SU-DHL-6 (cell line): Measurements from ENCODE around the gene B3GALT6.

Experiments used
- H2AFZ ChIP-seq: fragments of 200-600 bp; sonication (generic); 2 replicates; pipeline ENCODE4 v1.6.1; 2014; ENCODE audit warnings: low read depth, mild to moderate bottlenecking, moderate library complexity, mixed read lengths, antibody characterized with exemption, low read length; ENCODE audit not compliant: severe bottlenecking
- H3F3A ChIP-seq: fragments of 200-600 bp; shearing (Covaris generic); 2 replicates; pipeline ENCODE4 v1.6.0; 2016; ENCODE audit warnings: antibody characterized with exemption, mild to moderate bottlenecking; ENCODE audit not compliant: insufficient read depth
- H3K27ac ChIP-seq: fragments of 200-600 bp; sonication (generic); 2 replicates; pipeline ENCODE4 v1.5.1; 2016; ENCODE audit warnings: low read depth, mild to moderate bottlenecking, low read length, moderate library complexity, mixed read lengths
- H3K27me3 ChIP-seq: fragments of 200-600 bp; sonication (generic), shearing (Covaris generic); 2 replicates; pipeline ENCODE4 v1.6.0; 2014; ENCODE audit warnings: mild to moderate bottlenecking, low read length
- H3K36me3 ChIP-seq: fragments of 200-600 bp; sonication (generic); 2 replicates; pipeline ENCODE4 v1.6.1; 2014; ENCODE audit warnings: mild to moderate bottlenecking, low read length, mixed read lengths
- H3K4me2 ChIP-seq: fragments of 300-600, 200-600 bp; shearing (Covaris generic), sonication (generic); 2 replicates; pipeline ENCODE4 v1.6.0; 2014; ENCODE audit warnings: low read length, low read depth, mild to moderate bottlenecking; ENCODE audit not compliant: poor library complexity, severe bottlenecking
- H3K4me3 ChIP-seq: fragments of 200-600 bp; sonication (generic); 2 replicates; pipeline ENCODE4 v1.5.1; 2014; ENCODE audit warnings: antibody characterized with exemption, low read length, mild to moderate bottlenecking, mixed read lengths; ENCODE audit not compliant: insufficient read depth, poor library complexity, severe bottlenecking
- H3K79me2 ChIP-seq: fragments of 200-600 bp; sonication (generic); 2 replicates; pipeline ENCODE4 v1.6.1; 2014; ENCODE audit warnings: mild to moderate bottlenecking, low read length, moderate library complexity; ENCODE audit not compliant: insufficient read depth
- H3K9ac ChIP-seq: fragments of 200-600 bp; sonication (generic); 2 replicates; pipeline ENCODE4 v1.7.0; 2014; ENCODE audit warnings: mild to moderate bottlenecking, low read length
- H3K9me2 ChIP-seq: fragments of 200-600 bp; sonication (generic); replicated peaks from 2 replicates; pipeline ENCODE4 v1.6.1; 2014; ENCODE audit warnings: low read length; ENCODE audit not compliant: insufficient read depth
- H3K9me3 ChIP-seq: fragments of 200-600 bp; sonication (generic); 2 replicates; pipeline ENCODE4 v1.6.1; 2014; ENCODE audit warnings: low read length, mixed read lengths; ENCODE audit not compliant: insufficient read depth
- H4K20me1 ChIP-seq: fragments of 200-600 bp; sonication (generic); 2 replicates; pipeline ENCODE4 v1.6.1; 2014; ENCODE audit warnings: low read depth, mild to moderate bottlenecking, antibody characterized with exemption, low read length, moderate library complexity, mixed read lengths
- CTCF ChIP-seq: fragments of 200-600 bp; sonication (generic); IDR thresholded peaks from one replicate; pipeline ENCODE4 v1.5.1; 2017; ENCODE audit warnings: antibody characterized with exemption, mild to moderate bottlenecking, low read length, moderate library complexity; ENCODE audit not compliant: insufficient read depth, poor library complexity, severe bottlenecking
- EZH2phosphoT487 ChIP-seq: fragments of 200-600 bp; sonication (generic), shearing (Covaris generic); conservative IDR thresholded peaks from 2 replicates; pipeline ENCODE4 v1.6.1; 2018; ENCODE audit warnings: mild to moderate bottlenecking, antibody characterized with exemption, low read length, moderate library complexity, mixed read lengths

The B3GALT6 gene

GRCh38 chr1:1208713-1209433 lies 23.2 kb upstream of the B3GALT6 start:
- H3K36me3 ChIP-seq = no peaks in the 10 kb centered on the region
- no peaks in the 10 kb centered on the region for H3K79me2 ChIP-seq
- H2AFZ ChIP-seq = no peak overlapping the region
- H3F3A ChIP-seq = no peaks in the 10 kb centered on the region
- H3K9me3 ChIP-seq = no peaks in the 10 kb centered on the region
- H4K20me1 ChIP-seq = no peaks in the 10 kb centered on the region
- no peak overlapping the region for H3K4me2 ChIP-seq
- no peaks in the 10 kb centered on the region for H3K27me3 ChIP-seq
- no peak overlapping the region for H3K4me3 ChIP-seq
- H3K9me2 ChIP-seq = no peaks in the 10 kb centered on the region
- H3K27ac ChIP-seq = no peak overlapping the region
- no peak overlapping the region for H3K9ac ChIP-seq
- no peak for TF ChIP-seq EZH2phosphoT487
- TF ChIP-seq CTCF = no peak

- no peak for TF ChIP-seq EZH2phosphoT487
- TF ChIP-seq CTCF = no peak
Observed at GRCh38 chr1:1210726-1211540, 21.1 kb upstream of the B3GALT6 start.

GRCh38 chr1:1211541-1212441 lies 20.2 kb upstream of the B3GALT6 start:
- Histone ChIP-seq H3K9ac (no peak overlapping the region), H3K27me3 (no peaks in the 10 kb centered on the region), H3K27ac (no peak overlapping the region), H3K9me3 (no peaks in the 10 kb centered on the region), H3K4me2 (no peak overlapping the region), H3F3A (no peaks in the 10 kb centered on the region), H4K20me1 (no peaks in the 10 kb centered on the region), H3K9me2 (no peaks in the 10 kb centered on the region), H3K79me2 (no peaks in the 10 kb centered on the region), H3K36me3 (no peaks in the 10 kb centered on the region), H3K4me3 (no peak overlapping the region), H2AFZ (no peak overlapping the region)
- no peak for TF ChIP-seq EZH2phosphoT487
- no peak for TF ChIP-seq CTCF

More at GRCh38 chr1:1210726-1211540, 21.1 kb upstream of the B3GALT6 start:
- Histone ChIP-seq H3K4me3 (no peak overlapping the region), H2AFZ (no peak overlapping the region), H3K4me2 (no peak overlapping the region), H3K27me3 (no peaks in the 10 kb centered on the region), H3K36me3 (no peaks in the 10 kb centered on the region), H3K79me2 (no peaks in the 10 kb centered on the region), H3K9me3 (no peaks in the 10 kb centered on the region), H3K9me2 (no peaks in the 10 kb centered on the region), H3K9ac (no peak overlapping the region), H3K27ac (no peak overlapping the region), H4K20me1 (no peaks in the 10 kb centered on the region), H3F3A (no peaks in the 10 kb centered on the region)
